Measurements from ENCODE around the gene CCDC106.

Gene CCDC106

GRCh38 chr19:55661826-55662225 is 13.8 kb downstream of the CCDC106 start:
- TF ChIP-seq CTCF (IDR thresholded peaks at IDR 0.05; ENCODE audit: low read length, missing control alignments), result no peak
- DNase-seq (ENCODE audit: low read depth), result no peak
- H3K4me3 ChIP-seq (replicated peaks; ENCODE audit: low read depth, low read length), result no peak overlapping the region

GRCh38 chr19:55663846-55664536 is 16.0 kb downstream of the CCDC106 start:
- H3K4me3 ChIP-seq (replicated peaks; ENCODE audit: low read depth, low read length), result no peak overlapping the region
- no peak for DNase-seq (ENCODE audit: low read depth)
- TF ChIP-seq CTCF (IDR thresholded peaks at IDR 0.05; ENCODE audit: low read length, missing control alignments), result no peak

GRCh38 chr19:55666343-55667005 is 18.5 kb downstream of the CCDC106 start:
- no peak overlapping the region for H3K4me3 ChIP-seq (replicated peaks; ENCODE audit: low read depth, low read length)
- DNase-seq (ENCODE audit: low read depth), result no peak
- no peak for TF ChIP-seq CTCF (IDR thresholded peaks at IDR 0.05; ENCODE audit: low read length, missing control alignments)

GRCh38 chr19:55667006-55667381 is 19.0 kb downstream of the CCDC106 start:
- no peak for DNase-seq (ENCODE audit: low read depth)

GRCh38 chr19:55667511-55667910 is 19.5 kb downstream of the CCDC106 start:
- no peak for DNase-seq (ENCODE audit: low read depth)
- TF ChIP-seq CTCF (IDR thresholded peaks at IDR 0.05; ENCODE audit: low read length, missing control alignments), result no peak
- H3K4me3 ChIP-seq (replicated peaks; ENCODE audit: low read depth, low read length), result no peak overlapping the region

More at GRCh38 chr19:55667006-55667381, 19.0 kb downstream of the CCDC106 start:
- TF ChIP-seq CTCF (IDR thresholded peaks at IDR 0.05; ENCODE audit: low read length, missing control alignments), result no peak
- no peak overlapping the region for H3K4me3 ChIP-seq (replicated peaks; ENCODE audit: low read depth, low read length)

- no peak overlapping the region for H3K4me3 ChIP-seq (replicated peaks; ENCODE audit: low read depth, low read length)
- DNase-seq (ENCODE audit: low read depth), result no peak
- TF ChIP-seq CTCF (IDR thresholded peaks at IDR 0.05; ENCODE audit: low read length, missing control alignments), result no peak
These were observed 19.9 kb downstream of the CCDC106 start for GRCh38 chr19:55667958-55668357.

Measured in fibroblast of pulmonary artery (primary cell).